Mucosa of rectum (tissue), 2 donors: ENCODE measurements around the gene UBXN11.

Experiments used
- H3K27ac ChIP-seq, 2 donors: one replicate each; pipeline ENCODE4 v1.7.0; 2013; ENCODE audit warnings: inconsistent platforms in 2 of 2, low read depth in 2 of 2, low read length in 2 of 2
- H3K27me3 ChIP-seq, 2 donors: one replicate each; pipeline ENCODE4 v1.7.0; 2013; ENCODE audit warnings: low read length in 2 of 2; ENCODE audit not compliant: control insufficient read depth in 2 of 2, insufficient read depth in 2 of 2
- H3K36me3 ChIP-seq, 2 donors: one replicate each; pipeline ENCODE4 v1.7.0; 2013; ENCODE audit warnings: low read length in 2 of 2; ENCODE audit not compliant: control insufficient read depth in 2 of 2, insufficient read depth in 2 of 2
- H3K4me1 ChIP-seq, 2 donors: one replicate each; pipeline ENCODE4 v1.7.0; 2013; ENCODE audit warnings: low read length in 2 of 2, mild to moderate bottlenecking in 1 of 2; ENCODE audit not compliant: control insufficient read depth in 2 of 2, insufficient read depth in 2 of 2
- H3K4me3 ChIP-seq, 2 donors: one replicate each; pipeline ENCODE4 v1.7.0; 2013; ENCODE audit warnings: low read length in 2 of 2
- H3K9ac ChIP-seq, 2 donors: one replicate each; pipeline ENCODE4 v1.7.0; 2013; ENCODE audit warnings: low read length in 2 of 2, low read depth in 1 of 2, mild to moderate bottlenecking in 1 of 2
- H3K9me3 ChIP-seq, 2 donors: one replicate each; pipeline ENCODE4 v1.7.0; 2013; ENCODE audit warnings: low read length in 2 of 2; ENCODE audit not compliant: control insufficient read depth in 2 of 2
- donor health status: healthy.
- donor health status: Normal muscosa, but diverticular disease.

Gene UBXN11

GRCh38 chr1:26350343-26350700 is 43.9 kb upstream of the UBXN11 start:
- Histone ChIP-seq H3K36me3 (no peaks in the 10 kb centered on the region), H3K4me3 (no peak overlapping the region), H3K27ac (no peak overlapping the region), H3K9me3 (no peaks in the 10 kb centered on the region), H3K27me3 (no peaks in the 10 kb centered on the region), H3K4me1 (peaks cover 22 to 27% of the 10 kb centered on the region in 2 donors), H3K9ac (peak overlapping the region in 1 of 2 donors; percentile 47)

GRCh38 chr1:26349877-26350244 is 43.4 kb upstream of the UBXN11 start:
- no peak overlapping the region for H3K27ac ChIP-seq
- no peak overlapping the region for H3K9ac ChIP-seq
- no peaks in the 10 kb centered on the region for H3K9me3 ChIP-seq
- H3K4me1 ChIP-seq, result peaks cover 17 to 23% of the 10 kb centered on the region in 2 donors
- no peak overlapping the region for H3K4me3 ChIP-seq
- no peaks in the 10 kb centered on the region for H3K27me3 ChIP-seq
- no peaks in the 10 kb centered on the region for H3K36me3 ChIP-seq

- no peaks in the 10 kb centered on the region for H3K9me3 ChIP-seq
- no peak overlapping the region for H3K27ac ChIP-seq
- H3K36me3 ChIP-seq, result no peaks in the 10 kb centered on the region
- no peaks in the 10 kb centered on the region for H3K27me3 ChIP-seq
- H3K4me1 ChIP-seq, result peaks cover 12 to 18% of the 10 kb centered on the region in 2 donors
- no peak overlapping the region for H3K9ac ChIP-seq
- no peak overlapping the region for H3K4me3 ChIP-seq
These were observed 42.9 kb upstream of the UBXN11 start for GRCh38 chr1:26349188-26349876.

- Histone ChIP-seq H3K9me3 (no peaks in the 10 kb centered on the region), H3K27ac (no peak overlapping the region), H3K27me3 (no peaks in the 10 kb centered on the region), H3K4me1 (peaks cover 2 to 9% of the 10 kb centered on the region in 2 donors), H3K4me3 (no peak overlapping the region), H3K36me3 (no peaks in the 10 kb centered on the region), H3K9ac (no peak overlapping the region)
These were observed 40.0 kb upstream of the UBXN11 start for GRCh38 chr1:26346274-26347033.

GRCh38 chr1:26345718-26346117 is 39.3 kb upstream of the UBXN11 start:
- H3K4me3 ChIP-seq, result no peak overlapping the region
- no peaks in the 10 kb centered on the region for H3K36me3 ChIP-seq
- peaks cover 2 to 4% of the 10 kb centered on the region in 2 donors for H3K4me1 ChIP-seq
- H3K27me3 ChIP-seq, result no peaks in the 10 kb centered on the region
- no peak overlapping the region for H3K9ac ChIP-seq
- H3K27ac ChIP-seq, result no peak overlapping the region
- no peaks in the 10 kb centered on the region for H3K9me3 ChIP-seq

GRCh38 chr1:26344147-26344920 is 37.9 kb upstream of the UBXN11 start:
- H3K9ac ChIP-seq, result no peak overlapping the region
- no peak overlapping the region for H3K27ac ChIP-seq
- H3K36me3 ChIP-seq, result no peaks in the 10 kb centered on the region
- no peaks in the 10 kb centered on the region for H3K4me1 ChIP-seq
- no peaks in the 10 kb centered on the region for H3K27me3 ChIP-seq
- no peaks in the 10 kb centered on the region for H3K9me3 ChIP-seq
- no peak overlapping the region for H3K4me3 ChIP-seq

GRCh38 chr1:26340047-26340481 is 33.6 kb upstream of the UBXN11 start:
- H3K36me3 ChIP-seq, result no peaks in the 10 kb centered on the region
- H3K9me3 ChIP-seq, result no peaks in the 10 kb centered on the region
- no peaks in the 10 kb centered on the region for H3K27me3 ChIP-seq
- no peak overlapping the region for H3K9ac ChIP-seq
- no peak overlapping the region for H3K4me3 ChIP-seq
- H3K4me1 ChIP-seq, result peaks cover 4 to 7% of the 10 kb centered on the region in 2 donors
- H3K27ac ChIP-seq, result no peak overlapping the region

GRCh38 chr1:26338670-26339069 is 32.2 kb upstream of the UBXN11 start:
- Histone ChIP-seq H3K9ac (no peak overlapping the region), H3K36me3 (no peaks in the 10 kb centered on the region), H3K27me3 (no peaks in the 10 kb centered on the region), H3K4me3 (no peak overlapping the region), H3K4me1 (peaks cover 4 to 7% of the 10 kb centered on the region in 2 donors), H3K27ac (no peak overlapping the region), H3K9me3 (no peaks in the 10 kb centered on the region)

- H3K36me3 ChIP-seq, result no peaks in the 10 kb centered on the region
- no peaks in the 10 kb centered on the region for H3K27me3 ChIP-seq
These were observed 31.2 kb upstream of the UBXN11 start for GRCh38 chr1:26337625-26338024.

GRCh38 chr1:26337206-26337535 is 30.7 kb upstream of the UBXN11 start:
- H3K9ac ChIP-seq, result peak overlapping the region in 1 of 2 donors; percentile 13
- no peaks in the 10 kb centered on the region for H3K9me3 ChIP-seq
- H3K27ac ChIP-seq, result no peak overlapping the region
- no peaks in the 10 kb centered on the region for H3K27me3 ChIP-seq
- H3K36me3 ChIP-seq, result no peaks in the 10 kb centered on the region
- H3K4me1 ChIP-seq, result peaks cover 4 to 7% of the 10 kb centered on the region in 2 donors
- no peak overlapping the region for H3K4me3 ChIP-seq

More at GRCh38 chr1:26337625-26338024, 31.2 kb upstream of the UBXN11 start:
- H3K4me3 ChIP-seq, result no peak overlapping the region
- H3K27ac ChIP-seq, result no peak overlapping the region
- H3K4me1 ChIP-seq, result peaks cover 4 to 7% of the 10 kb centered on the region in 2 donors
- H3K9ac ChIP-seq, result no peak overlapping the region
- H3K9me3 ChIP-seq, result no peaks in the 10 kb centered on the region
